Activated CD8-positive, alpha-beta memory T cell treated with anti-CD3 and anti-CD28 coated beads, Interleukin-2, amount 50 U/mL, for 4 hours (primary cell): ENCODE data around the gene NDUFA11.

Source experiments
- DNase-seq: peaks from one replicate; pipeline ENCODE4 v3.0.0-alpha.2; 2020

The NDUFA11 gene

GRCh38 chr19:5905114-5905778 is 1.7 kb upstream of the NDUFA11 start:
- DNase-seq: no peak

GRCh38 chr19:5904352-5905113 is 943 bp upstream of the NDUFA11 start, which contains the start of gene VMAC:
Gene VMAC, plus strand, starts transcription at chr19:5904872. Its CDS starts 19 bp downstream, at chr19:5904891.
- peak; percentile 100 for DNase-seq

- no peak for DNase-seq
Measured at GRCh38 chr19:5903056-5903623, 450 bp downstream of the NDUFA11 start.

GRCh38 chr19:5900976-5901375 is 2.6 kb downstream of the NDUFA11 start:
- no peak for DNase-seq

- DNase-seq: no peak
Measured at GRCh38 chr19:5899728-5900526, 3.7 kb downstream of the NDUFA11 start.

GRCh38 chr19:5897189-5897969 is 6.2 kb downstream of the NDUFA11 start:
- DNase-seq: no peak

GRCh38 chr19:5896365-5897076 is 7.1 kb downstream of the NDUFA11 start:
- DNase-seq: no peak

- no peak for DNase-seq
Measured at GRCh38 chr19:5895890-5896289, 7.7 kb downstream of the NDUFA11 start.

- no peak for DNase-seq
Measured at GRCh38 chr19:5895409-5895808, 8.2 kb downstream of the NDUFA11 start.

- no peak for DNase-seq
Measured at GRCh38 chr19:5894704-5895349, 8.8 kb downstream of the NDUFA11 start.

- DNase-seq: no peak
Measured at GRCh38 chr19:5893907-5894703, 9.5 kb downstream of the NDUFA11 start.

GRCh38 chr19:5893296-5893903 is 10.2 kb downstream of the NDUFA11 start:
- no peak for DNase-seq

GRCh38 chr19:5892772-5893275 is 10.8 kb downstream of the NDUFA11 start:
- no peak for DNase-seq

- no peak for DNase-seq
Measured at GRCh38 chr19:5891938-5892771, 11.4 kb downstream of the NDUFA11 start.

- DNase-seq: no peak
Measured at GRCh38 chr19:5891572-5891937, 12.0 kb downstream of the NDUFA11 start.

GRCh38 chr19:5890099-5890498 is 13.5 kb downstream of the NDUFA11 start:
- no peak for DNase-seq

- no peak for DNase-seq
Measured at GRCh38 chr19:5889288-5889971, 14.2 kb downstream of the NDUFA11 start.
